Measurements from ENCODE around the gene MRTFA. TPM values are rescaled to one million over a fixed set of nuclear protein-coding genes. Genes with fewer than 3 reads are reported as not detected.

Gene MRTFA
- polyA plus RNA-seq, 4 donors = 11.9 to 20.0 (median 14.1) TPM

DNA sequence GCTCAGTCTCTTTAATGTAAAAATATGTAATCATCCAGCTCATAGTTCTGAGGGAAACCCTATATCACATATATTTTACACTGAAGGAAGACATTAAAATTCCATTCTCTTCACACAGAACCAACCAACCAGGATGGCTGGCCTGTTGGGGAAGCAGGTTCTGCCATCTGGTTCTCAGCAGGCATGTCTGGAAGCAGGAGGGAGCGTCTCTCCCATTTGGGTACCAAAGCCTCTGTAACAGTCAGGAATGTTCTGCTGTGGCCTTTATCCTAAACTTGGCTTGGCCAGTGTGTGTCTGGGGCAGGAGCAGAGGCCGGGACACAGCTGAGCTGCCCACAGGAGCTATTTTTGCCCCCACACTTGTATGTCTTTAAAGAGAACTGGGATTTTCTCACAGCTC, 236.9 kb downstream of the MRTFA start:
- H3K4me3 ChIP-seq (ENCODE audit: low read depth in 1 of 3, low read length in 3 of 3) = no peak overlapping the region
- peaks cover 2 to 62% (median 7%) of the 10 kb centered on the region in 3 donors for H3K36me3 ChIP-seq (ENCODE audit: control insufficient read depth in 3 of 3, insufficient read depth in 2 of 3, low read depth in 1 of 3, low read length in 3 of 3)
- FAIRE-seq (no peak), DNase-seq (no peak)
- H3K27ac ChIP-seq (ENCODE audit: low read depth in 1 of 3, low read length in 2 of 3) = peak overlapping the region in 1 of 3 donors; percentile 12
- H3K9me3 ChIP-seq (ENCODE audit: control insufficient read depth in 2 of 2, insufficient read depth in 1 of 2, low read depth in 1 of 2, low read length in 1 of 2) = no peaks in the 10 kb centered on the region
- 84 to 95% (median 94%) methylated on average over 2 of the region's 2 CpGs for whole genome bisulfite sequencing, 3 donors
- H3K27me3 ChIP-seq (ENCODE audit: control insufficient read depth in 3 of 3, insufficient read depth in 3 of 3, low read length in 3 of 3) = no peaks in the 10 kb centered on the region
- H3K4me1 ChIP-seq (ENCODE audit: control insufficient read depth in 3 of 3, insufficient read depth in 2 of 3, low read depth in 1 of 3, low read length in 2 of 3) = peaks cover 0 to 5% (median 0%) of the 10 kb centered on the region in 3 donors

DNA sequence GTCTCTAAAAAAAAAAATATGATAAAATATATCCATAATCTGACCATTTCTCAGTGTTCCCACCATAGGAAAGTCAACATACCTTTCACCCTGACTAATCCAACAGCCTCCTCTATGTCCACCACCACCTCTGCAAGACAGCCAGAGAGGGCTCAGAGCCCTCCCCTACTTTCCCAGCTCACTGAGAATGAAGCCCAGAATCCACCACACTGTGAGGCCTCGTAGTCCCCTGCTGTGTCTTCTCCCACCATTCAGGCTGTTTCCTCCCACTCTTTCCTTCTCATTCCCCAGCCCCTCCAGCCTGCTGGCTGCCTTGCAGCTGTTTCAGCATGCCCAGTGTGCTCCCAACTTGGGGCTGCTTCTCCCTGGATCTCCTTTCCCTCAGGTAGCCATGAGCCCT, 239.1 kb downstream of the MRTFA start:
- Histone ChIP-seq H3K4me1 (ENCODE audit: control insufficient read depth in 3 of 3, insufficient read depth in 2 of 3, low read depth in 1 of 3, low read length in 2 of 3) (peaks cover 0 to 5% (median 0%) of the 10 kb centered on the region in 3 donors), H3K27ac (ENCODE audit: low read depth in 1 of 3, low read length in 2 of 3) (peak overlapping the region in 1 of 3 donors; percentile 68), H3K27me3 (ENCODE audit: control insufficient read depth in 3 of 3, insufficient read depth in 3 of 3, low read length in 3 of 3) (no peaks in the 10 kb centered on the region), H3K36me3 (ENCODE audit: control insufficient read depth in 3 of 3, insufficient read depth in 2 of 3, low read depth in 1 of 3, low read length in 3 of 3) (peaks cover 0 to 42% (median 5%) of the 10 kb centered on the region in 3 donors), H3K9me3 (ENCODE audit: control insufficient read depth in 2 of 2, insufficient read depth in 1 of 2, low read depth in 1 of 2, low read length in 1 of 2) (no peaks in the 10 kb centered on the region), H3K4me3 (ENCODE audit: low read depth in 1 of 3, low read length in 3 of 3) (no peak overlapping the region)
- FAIRE-seq (no peak), DNase-seq (no peak)
- WGBS, 3 donors = 55 to 91% (median 80%) methylated on average over 1 of the region's 1 CpG

DNA sequence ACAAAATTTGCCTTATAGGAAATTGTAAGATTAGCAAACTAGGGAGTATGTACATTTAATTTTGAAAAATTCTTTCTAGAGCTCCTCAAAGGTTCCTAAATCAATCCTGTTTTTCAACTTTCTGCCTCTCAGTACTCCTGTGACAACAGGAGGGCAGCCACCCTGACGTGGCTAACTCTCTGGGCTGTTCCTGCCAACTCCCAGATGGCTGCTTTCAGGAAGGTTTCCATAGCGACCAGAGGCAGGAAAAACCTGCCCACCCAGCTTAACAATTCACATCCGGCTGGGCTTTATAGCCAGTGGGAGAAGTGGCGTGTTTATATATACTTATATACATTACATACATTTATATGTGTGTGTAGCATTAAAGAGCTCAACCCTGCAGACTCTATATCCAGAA, 239.6 kb downstream of the MRTFA start:
- WGBS, 3 donors = 42 to 67% (median 59%) methylated on average over 4 of the region's 4 CpGs
- Histone ChIP-seq H3K9me3 (ENCODE audit: control insufficient read depth in 2 of 2, insufficient read depth in 1 of 2, low read depth in 1 of 2, low read length in 1 of 2) (no peaks in the 10 kb centered on the region), H3K4me1 (ENCODE audit: control insufficient read depth in 3 of 3, insufficient read depth in 2 of 3, low read depth in 1 of 3, low read length in 2 of 3) (peaks cover 0 to 5% (median 0%) of the 10 kb centered on the region in 3 donors), H3K4me3 (ENCODE audit: low read depth in 1 of 3, low read length in 3 of 3) (no peak overlapping the region), H3K36me3 (ENCODE audit: control insufficient read depth in 3 of 3, insufficient read depth in 2 of 3, low read depth in 1 of 3, low read length in 3 of 3) (peaks cover 0 to 37% (median 3%) of the 10 kb centered on the region in 3 donors), H3K27me3 (ENCODE audit: control insufficient read depth in 3 of 3, insufficient read depth in 3 of 3, low read length in 3 of 3) (no peaks in the 10 kb centered on the region), H3K27ac (ENCODE audit: low read depth in 1 of 3, low read length in 2 of 3) (peak overlapping the region in 2 of 3 donors; percentile 8 to 68)
- no peak for FAIRE-seq
- peak; percentile 41 to 75 for DNase-seq

DNA sequence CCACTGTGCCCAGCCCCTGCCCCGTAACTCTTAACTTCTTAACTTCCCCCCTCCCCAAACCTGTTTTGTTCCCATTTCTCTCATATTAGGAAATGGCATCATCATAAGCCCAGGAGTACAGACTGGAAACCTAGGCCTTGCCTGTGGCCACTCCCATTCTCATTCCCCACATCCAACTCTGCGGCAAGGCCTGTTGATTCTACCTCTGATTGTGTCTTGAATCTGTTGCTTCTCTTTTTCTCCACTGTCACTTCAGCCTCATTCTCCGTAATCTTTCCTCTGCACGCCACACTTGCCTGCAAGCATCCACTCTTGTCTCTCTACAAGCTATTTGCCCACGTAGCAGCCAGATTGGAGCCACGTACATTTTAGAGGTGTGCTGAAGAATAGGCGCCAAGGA, 240.9 kb downstream of the MRTFA start:
- no peaks in the 10 kb centered on the region for H3K9me3 ChIP-seq (ENCODE audit: control insufficient read depth in 2 of 2, insufficient read depth in 1 of 2, low read depth in 1 of 2, low read length in 1 of 2)
- WGBS, 3 donors = 89 to 99% (median 98%) methylated on average over 7 of the region's 7 CpGs
- peaks cover 0 to 28% (median 0%) of the 10 kb centered on the region in 3 donors for H3K36me3 ChIP-seq (ENCODE audit: control insufficient read depth in 3 of 3, insufficient read depth in 2 of 3, low read depth in 1 of 3, low read length in 3 of 3)
- H3K27ac ChIP-seq (ENCODE audit: low read depth in 1 of 3, low read length in 2 of 3) = no peak overlapping the region
- no peak for DNase-seq
- H3K27me3 ChIP-seq (ENCODE audit: control insufficient read depth in 3 of 3, insufficient read depth in 3 of 3, low read length in 3 of 3) = no peaks in the 10 kb centered on the region
- no peak overlapping the region for H3K4me3 ChIP-seq (ENCODE audit: low read depth in 1 of 3, low read length in 3 of 3)
- FAIRE-seq = no peak
- H3K4me1 ChIP-seq (ENCODE audit: control insufficient read depth in 3 of 3, insufficient read depth in 2 of 3, low read depth in 1 of 3, low read length in 2 of 3) = peaks cover 0 to 5% (median 0%) of the 10 kb centered on the region in 3 donors

DNA sequence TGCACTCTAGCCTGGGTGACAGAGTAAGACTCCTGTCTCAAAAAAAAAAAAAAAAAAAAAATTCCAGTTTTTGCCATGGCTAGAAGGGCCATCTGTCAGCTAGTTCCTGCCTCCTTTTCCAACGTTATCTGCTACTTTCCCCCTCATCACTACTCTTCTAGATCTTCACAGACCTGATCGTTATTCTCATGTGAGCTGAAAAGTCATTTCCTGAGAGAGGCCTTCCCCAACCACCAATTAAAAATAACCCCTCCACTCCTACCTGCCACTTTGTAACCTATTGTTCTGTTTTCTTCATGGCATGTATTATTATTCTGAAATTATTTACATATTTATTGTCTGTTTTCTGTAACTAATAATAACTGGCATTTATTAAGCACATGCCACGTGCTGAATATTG, 241.9 kb downstream of the MRTFA start:
- 77 to 84% (median 78%) methylated on average over 3 of the region's 3 CpGs for WGBS, 3 donors
- H3K36me3 ChIP-seq (ENCODE audit: control insufficient read depth in 3 of 3, insufficient read depth in 2 of 3, low read depth in 1 of 3, low read length in 3 of 3) = peaks cover 0 to 20% (median 0%) of the 10 kb centered on the region in 3 donors
- H3K27me3 ChIP-seq (ENCODE audit: control insufficient read depth in 3 of 3, insufficient read depth in 3 of 3, low read length in 3 of 3) = no peaks in the 10 kb centered on the region
- peaks cover 0 to 5% (median 0%) of the 10 kb centered on the region in 3 donors for H3K4me1 ChIP-seq (ENCODE audit: control insufficient read depth in 3 of 3, insufficient read depth in 2 of 3, low read depth in 1 of 3, low read length in 2 of 3)
- H3K27ac ChIP-seq (ENCODE audit: low read depth in 1 of 3, low read length in 2 of 3) = no peak overlapping the region
- FAIRE-seq = no peak
- H3K9me3 ChIP-seq (ENCODE audit: control insufficient read depth in 2 of 2, insufficient read depth in 1 of 2, low read depth in 1 of 2, low read length in 1 of 2) = no peaks in the 10 kb centered on the region
- no peak overlapping the region for H3K4me3 ChIP-seq (ENCODE audit: low read depth in 1 of 3, low read length in 3 of 3)
- DNase-seq = no peak

DNA sequence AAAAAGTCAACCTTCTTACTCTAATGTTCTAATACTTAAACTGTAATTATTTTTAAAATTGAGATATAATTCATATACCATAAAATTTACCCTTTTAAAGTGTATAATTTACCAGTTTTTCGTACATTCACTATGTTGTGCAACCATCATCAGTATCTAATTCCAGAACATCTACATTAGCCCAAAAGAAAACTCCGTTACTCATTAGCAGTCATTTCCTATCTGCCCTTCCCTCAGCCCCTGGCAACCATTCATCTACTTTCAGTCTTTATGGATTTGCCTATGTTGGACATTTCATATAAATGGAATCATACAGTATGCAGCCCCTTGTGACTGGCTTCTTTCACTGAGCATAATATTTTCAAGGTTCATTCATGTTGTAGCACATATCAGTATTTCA, 243.9 kb downstream of the MRTFA start:
- DNase-seq (no peak), FAIRE-seq (no peak)
- 84 to 92% (median 89%) methylated on average over 2 of the region's 2 CpGs for WGBS, 3 donors
- H3K9me3 ChIP-seq (ENCODE audit: control insufficient read depth in 2 of 2, insufficient read depth in 1 of 2, low read depth in 1 of 2, low read length in 1 of 2) = no peaks in the 10 kb centered on the region
- H3K4me3 ChIP-seq (ENCODE audit: low read depth in 1 of 3, low read length in 3 of 3) = no peak overlapping the region
- peaks cover 0 to 5% (median 1%) of the 10 kb centered on the region in 3 donors for H3K4me1 ChIP-seq (ENCODE audit: control insufficient read depth in 3 of 3, insufficient read depth in 2 of 3, low read depth in 1 of 3, low read length in 2 of 3)
- H3K27ac ChIP-seq (ENCODE audit: low read depth in 1 of 3, low read length in 2 of 3) = no peak overlapping the region
- H3K27me3 ChIP-seq (ENCODE audit: control insufficient read depth in 3 of 3, insufficient read depth in 3 of 3, low read length in 3 of 3) = no peaks in the 10 kb centered on the region
- H3K36me3 ChIP-seq (ENCODE audit: control insufficient read depth in 3 of 3, insufficient read depth in 2 of 3, low read depth in 1 of 3, low read length in 3 of 3) = peaks cover 0 to 12% (median 2%) of the 10 kb centered on the region in 3 donors

DNA sequence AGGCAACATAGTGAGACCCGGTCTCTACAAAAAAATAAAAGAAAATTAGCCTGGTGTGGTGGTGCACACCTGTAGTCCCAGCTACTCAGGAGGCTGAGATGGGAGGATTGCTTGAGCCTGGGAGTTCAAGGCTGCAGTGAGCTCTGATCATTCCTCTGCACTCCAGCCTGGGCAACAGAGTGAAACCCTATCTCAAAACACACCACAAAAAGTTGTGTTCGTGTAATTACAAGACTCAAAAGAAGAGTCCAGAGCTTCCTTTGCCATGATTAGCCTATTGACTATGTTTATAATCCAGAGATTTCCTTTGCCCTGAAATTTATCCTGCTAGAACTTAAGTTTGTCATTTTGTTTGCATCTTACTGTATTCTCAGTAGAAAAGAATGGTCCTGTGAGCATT, 245.1 kb downstream of the MRTFA start:
- Histone ChIP-seq H3K27me3 (ENCODE audit: control insufficient read depth in 3 of 3, insufficient read depth in 3 of 3, low read length in 3 of 3) (no peaks in the 10 kb centered on the region), H3K9me3 (ENCODE audit: control insufficient read depth in 2 of 2, insufficient read depth in 1 of 2, low read depth in 1 of 2, low read length in 1 of 2) (no peaks in the 10 kb centered on the region), H3K36me3 (ENCODE audit: control insufficient read depth in 3 of 3, insufficient read depth in 2 of 3, low read depth in 1 of 3, low read length in 3 of 3) (peaks cover 0 to 9% (median 2%) of the 10 kb centered on the region in 3 donors), H3K4me1 (ENCODE audit: control insufficient read depth in 3 of 3, insufficient read depth in 2 of 3, low read depth in 1 of 3, low read length in 2 of 3) (peaks cover 0 to 4% (median 3%) of the 10 kb centered on the region in 3 donors), H3K27ac (ENCODE audit: low read depth in 1 of 3, low read length in 2 of 3) (no peak overlapping the region), H3K4me3 (ENCODE audit: low read depth in 1 of 3, low read length in 3 of 3) (no peak overlapping the region)
- DNase-seq (no peak), FAIRE-seq (no peak)
- WGBS, 3 donors = 78 to 89% (median 83%) methylated on average over 2 of the region's 2 CpGs

DNA sequence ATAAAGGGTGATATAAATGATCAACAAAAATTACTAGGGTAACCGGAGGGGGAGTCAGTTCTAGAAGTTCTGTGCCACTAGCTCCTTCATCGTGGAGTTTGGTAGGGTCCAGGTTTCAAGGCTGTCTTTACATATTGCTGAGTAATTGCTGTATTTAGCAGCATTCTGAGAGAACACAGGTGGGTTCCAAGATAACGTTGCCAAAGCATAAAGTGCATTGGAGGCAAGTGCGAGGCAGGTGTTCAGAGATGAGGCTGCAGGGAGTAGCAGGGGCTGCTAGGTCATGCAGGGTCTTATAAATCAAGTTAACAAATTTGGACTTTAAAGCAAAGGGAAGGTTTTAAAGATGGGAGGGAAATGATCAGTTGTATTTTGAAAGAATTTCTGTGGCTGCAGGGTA, 248.3 kb downstream of the MRTFA start:
- Histone ChIP-seq H3K27ac (ENCODE audit: low read depth in 1 of 3, low read length in 2 of 3) (peak overlapping the region in 2 of 3 donors; percentile 54 to 78), H3K36me3 (ENCODE audit: control insufficient read depth in 3 of 3, insufficient read depth in 2 of 3, low read depth in 1 of 3, low read length in 3 of 3) (peaks cover 0 to 2% (median 2%) of the 10 kb centered on the region in 3 donors), H3K9me3 (ENCODE audit: control insufficient read depth in 2 of 2, insufficient read depth in 1 of 2, low read depth in 1 of 2, low read length in 1 of 2) (no peaks in the 10 kb centered on the region), H3K4me3 (ENCODE audit: low read depth in 1 of 3, low read length in 3 of 3) (no peak overlapping the region), H3K27me3 (ENCODE audit: control insufficient read depth in 3 of 3, insufficient read depth in 3 of 3, low read length in 3 of 3) (no peaks in the 10 kb centered on the region), H3K4me1 (ENCODE audit: control insufficient read depth in 3 of 3, insufficient read depth in 2 of 3, low read depth in 1 of 3, low read length in 2 of 3) (peaks cover 4 to 6% (median 4%) of the 10 kb centered on the region in 3 donors)
- WGBS, 3 donors = 27 to 45% (median 38%) methylated on average over 4 of the region's 4 CpGs
- FAIRE-seq (no peak), DNase-seq (no peak)

- 28 to 50% (median 33%) methylated on average over 5 of the region's 5 CpGs for WGBS, 3 donors
- no peaks in the 10 kb centered on the region for H3K27me3 ChIP-seq (ENCODE audit: control insufficient read depth in 3 of 3, insufficient read depth in 3 of 3, low read length in 3 of 3)
- DNase-seq (peak; percentile 65 to 91), FAIRE-seq (no peak)
- no peak overlapping the region for H3K4me3 ChIP-seq (ENCODE audit: low read depth in 1 of 3, low read length in 3 of 3)
- H3K4me1 ChIP-seq (ENCODE audit: control insufficient read depth in 3 of 3, insufficient read depth in 2 of 3, low read depth in 1 of 3, low read length in 2 of 3) = peaks cover 4 to 6% (median 4%) of the 10 kb centered on the region in 3 donors
- peaks cover 0 to 2% (median 2%) of the 10 kb centered on the region in 3 donors for H3K36me3 ChIP-seq (ENCODE audit: control insufficient read depth in 3 of 3, insufficient read depth in 2 of 3, low read depth in 1 of 3, low read length in 3 of 3)
- H3K27ac ChIP-seq (ENCODE audit: low read depth in 1 of 3, low read length in 2 of 3) = peak overlapping the region; percentile 54 to 78 (median 56)
- no peaks in the 10 kb centered on the region for H3K9me3 ChIP-seq (ENCODE audit: control insufficient read depth in 2 of 2, insufficient read depth in 1 of 2, low read depth in 1 of 2, low read length in 1 of 2)
These were observed 248.8 kb downstream of the MRTFA start for GRCh38 chr22:40387746-40388145.

Measured in small intestine (tissue), 7 donors.